H1 (cell line): ENCODE results near the gene ETNK1. TPM values are rescaled to one million over a fixed set of nuclear protein-coding genes. Genes with fewer than 3 reads are reported as not detected.

ENCODE experiments used
- CTCF ChIA-PET: fragments of 300-600 bp; sonication (Branson Sonifier 250); formaldehyde crosslinking; loops from one replicate; lab custom pipeline; 2021; ENCODE audit not compliant: partially characterized antibody; lab: Charles Lee
- POLR2A ChIA-PET: fragments of 300-600 bp; sonication (Branson Sonifier 250); formaldehyde crosslinking; loops from one replicate; lab custom pipeline; 2021; ENCODE audit warnings: inconsistent platforms; ENCODE audit not compliant: partially characterized antibody; lab: Charles Lee
- DNase-seq, 2 experiments: peaks; one replicate each; pipeline versions ENCODE4 v3.0.0 to v3.0.0-alpha.2; 2010 to 2022; ENCODE audit warnings: low spot score in 2 of 2, low read depth in 1 of 2, mixed read lengths in 1 of 2
- FAIRE-seq: peaks from 2 replicates; lab custom pipeline; 2011; peaks lifted over from hg19 to GRCh38; lab: Jason Lieb, UNC
- H2AFZ ChIP-seq: 2 replicates; pipeline ENCODE4 v1.8.1; 2012; ENCODE audit warnings: low read length, inconsistent platforms
- H2AK5ac ChIP-seq: 2 replicates; pipeline ENCODE4 v1.6.1; 2013; ENCODE audit warnings: low read depth, low read length
- H2BK120ac ChIP-seq: replicated peaks from 2 replicates; pipeline ENCODE3; 2013; ENCODE audit warnings: low read depth, low read length, inconsistent platforms
- H2BK12ac ChIP-seq: 2 replicates; pipeline ENCODE4 v1.6.1; 2013; ENCODE audit warnings: low read depth, low read length
- H2BK15ac ChIP-seq: 2 replicates; pipeline ENCODE4 v1.6.1; 2013; ENCODE audit warnings: low read length
- H2BK20ac ChIP-seq: 2 replicates; pipeline ENCODE4 v1.6.1; 2013; ENCODE audit warnings: low read length
- H2BK5ac ChIP-seq: 2 replicates; pipeline ENCODE4 v1.6.1; 2013; ENCODE audit warnings: low read depth, low read length
- H3K14ac ChIP-seq: 2 replicates; pipeline ENCODE4 v1.6.1; 2013; ENCODE audit warnings: inconsistent platforms; ENCODE audit not compliant: insufficient read length
- H3K18ac ChIP-seq: 2 replicates; pipeline ENCODE4 v1.6.1; 2013; ENCODE audit warnings: low read length; ENCODE audit errors: extremely low read depth
- H3K23ac ChIP-seq: 2 replicates; pipeline ENCODE4 v1.6.1; 2013; ENCODE audit warnings: inconsistent platforms; ENCODE audit not compliant: insufficient read length
- H3K23me2 ChIP-seq: 2 replicates; pipeline ENCODE4 v1.6.1; 2013; ENCODE audit warnings: low read depth, low read length
- H3K27ac ChIP-seq: 2 replicates; pipeline ENCODE4 v1.6.1; 2011; ENCODE audit warnings: low read depth, low read length, inconsistent platforms
- H3K27me3 ChIP-seq, 4 experiments: replicated peaks in 1 of 4; 1 replicate in 1 of 4; 2 replicates in 3 of 4; pipeline versions ENCODE4 v1.6.1 to v1.8.1; 2011 to 2013; ENCODE audit warnings: low read length in 3 of 4, mild to moderate bottlenecking in 3 of 4, inconsistent platforms in 2 of 4, mixed read lengths in 2 of 4, moderate library complexity in 1 of 4; ENCODE audit not compliant: control insufficient read depth in 3 of 4, insufficient read depth in 3 of 4; ENCODE audit errors: extremely low read depth in 1 of 4
- H3K36me3 ChIP-seq, 4 experiments: 2 replicates each; pipeline versions ENCODE4 v1.6.1 to v1.8.1; 2011 to 2013; ENCODE audit warnings: mild to moderate bottlenecking in 4 of 4, low read length in 3 of 4, moderate library complexity in 2 of 4, control low read depth in 1 of 4, inconsistent platforms in 1 of 4; ENCODE audit not compliant: insufficient read depth in 4 of 4, control insufficient read depth in 2 of 4
- H3K4ac ChIP-seq: replicated peaks from 2 replicates; pipeline ENCODE3; 2013; ENCODE audit warnings: low read length, low read depth, mixed read lengths, inconsistent platforms; ENCODE audit not compliant: insufficient read length
- H3K4me1 ChIP-seq, 4 experiments: replicated peaks in 1 of 4; 1 replicate in 1 of 4; 2 replicates in 3 of 4; pipeline versions ENCODE4 v1.6.1 to v1.8.1; 2011 to 2013; ENCODE audit warnings: low read length in 3 of 4, inconsistent platforms in 2 of 4, mixed read lengths in 1 of 4; ENCODE audit not compliant: insufficient read depth in 4 of 4, control insufficient read depth in 3 of 4
- H3K4me2 ChIP-seq, 2 experiments: 2 replicates each; pipeline versions ENCODE4 v1.6.1 to v1.8.1; 2011 to 2013; ENCODE audit warnings: low read depth in 2 of 2, low read length in 2 of 2, control low read depth in 1 of 2, inconsistent platforms in 1 of 2, mild to moderate bottlenecking in 1 of 2; ENCODE audit not compliant: insufficient read depth in 1 of 2
- H3K4me3 ChIP-seq, 4 experiments: fragments of 200-600, 300-600 bp in 1 of 4; sonication (generic), shearing (Covaris generic), sonication (Bioruptor Twin) in 1 of 4; 2 replicates each; pipeline versions ENCODE4 v1.5.1 to v1.8.1; 2011 to 2016; ENCODE audit warnings: low read length in 4 of 4, low read depth in 3 of 4, control low read depth in 2 of 4, inconsistent platforms in 2 of 4, mild to moderate bottlenecking in 2 of 4, mixed read lengths in 1 of 4, moderate library complexity in 1 of 4; ENCODE audit not compliant: insufficient read depth in 2 of 4; ENCODE audit errors: extremely low read depth in 1 of 4
- H3K56ac ChIP-seq: replicated peaks from 2 replicates; pipeline ENCODE3; 2013; ENCODE audit warnings: low read depth, mild to moderate bottlenecking, mixed read lengths, low read length, inconsistent platforms; ENCODE audit not compliant: insufficient read length
- H3K79me1 ChIP-seq: 2 replicates; pipeline ENCODE4 v1.6.1; 2013; ENCODE audit warnings: low read depth, low read length, control low read depth
- H3K79me2 ChIP-seq, 2 experiments: 2 replicates each; pipeline versions ENCODE4 v1.6.1 to v1.8.1; 2012 to 2013; ENCODE audit warnings: low read length in 2 of 2, mild to moderate bottlenecking in 2 of 2, inconsistent platforms in 1 of 2; ENCODE audit not compliant: insufficient read depth in 2 of 2, control insufficient read depth in 1 of 2
- H3K9ac ChIP-seq, 4 experiments: replicated peaks in 1 of 4; 1 replicate in 1 of 4; 2 replicates in 3 of 4; pipeline versions ENCODE4 v1.6.1 to v1.8.1; 2011 to 2013; ENCODE audit warnings: low read depth in 3 of 4, low read length in 3 of 4, control low read depth in 2 of 4, mild to moderate bottlenecking in 2 of 4, moderate library complexity in 2 of 4, inconsistent platforms in 1 of 4; ENCODE audit errors: extremely low read depth in 1 of 4
- H3K9me3 ChIP-seq, 2 experiments: 2 replicates each; pipeline versions ENCODE4 v1.6.1 to v1.8.1; 2012 to 2013; ENCODE audit warnings: mild to moderate bottlenecking in 2 of 2, moderate library complexity in 2 of 2, control low read depth in 1 of 2, inconsistent platforms in 1 of 2, low read depth in 1 of 2, low read length in 1 of 2, mixed read lengths in 1 of 2; ENCODE audit not compliant: insufficient read depth in 2 of 2
- H4K20me1 ChIP-seq, 2 experiments: replicated peaks in 1 of 2; 2 replicates each; pipeline versions ENCODE3 to v1.8.1; 2011 to 2013; ENCODE audit warnings: inconsistent platforms in 2 of 2, low read length in 2 of 2, mild to moderate bottlenecking in 1 of 2; ENCODE audit not compliant: insufficient read depth in 2 of 2, control insufficient read depth in 1 of 2
- H4K5ac ChIP-seq: 2 replicates; pipeline ENCODE4 v1.6.1; 2013; ENCODE audit warnings: low read length, low read depth, mixed read lengths, inconsistent platforms; ENCODE audit not compliant: insufficient read length
- H4K8ac ChIP-seq: 2 replicates; pipeline ENCODE4 v1.8.0; 2013; ENCODE audit warnings: mild to moderate bottlenecking, moderate library complexity, low read length, inconsistent platforms; ENCODE audit not compliant: insufficient read depth; ENCODE audit errors: extremely low read depth
- H4K91ac ChIP-seq: replicated peaks from 2 replicates; pipeline ENCODE3; 2013; ENCODE audit warnings: low read length, mixed read lengths, inconsistent platforms; ENCODE audit not compliant: insufficient read length
- BCL11A ChIP-seq, 2 experiments: IDR thresholded peaks; one replicate each; pipeline ENCODE4 v1.6.1; 2011; ENCODE audit warnings: low read depth in 2 of 2, low read length in 2 of 2, mild to moderate bottlenecking in 2 of 2
- CHD2 ChIP-seq: IDR thresholded peaks from 2 replicates; pipeline ENCODE4 v1.6.1; 2012; ENCODE audit warnings: low read length, improper control_type of control experiment
- CREB1 ChIP-seq: IDR thresholded peaks from 2 replicates; pipeline ENCODE4 v1.6.1; 2012; ENCODE audit warnings: inconsistent platforms
- EZH2 ChIP-seq: fragments of 200-600 bp; sonication (generic); IDR thresholded peaks from 2 replicates; pipeline ENCODE4 v1.7.1; 2012; ENCODE audit warnings: low read depth, mild to moderate bottlenecking, moderate library complexity, low read length, inconsistent platforms; ENCODE audit not compliant: severe bottlenecking
- HDAC6 ChIP-seq: IDR thresholded peaks from one replicate; pipeline ENCODE4 v1.7.1; 2012; ENCODE audit warnings: low read depth, mild to moderate bottlenecking, inconsistent platforms, low read length, moderate library complexity
- JUN ChIP-seq: IDR thresholded peaks from 2 replicates; pipeline ENCODE4 v1.6.1; 2011; ENCODE audit warnings: low read depth, mild to moderate bottlenecking, improper control_type of control experiment, low read length
- KDM4A ChIP-seq: IDR thresholded peaks from one replicate; pipeline ENCODE4 v1.7.1; 2012; ENCODE audit warnings: low read depth, mild to moderate bottlenecking, moderate library complexity, low read length, inconsistent platforms; ENCODE audit not compliant: severe bottlenecking
- NANOG ChIP-seq: IDR thresholded peaks from 2 replicates; pipeline ENCODE4 v1.6.1; 2011; ENCODE audit warnings: low read length, low read depth, mild to moderate bottlenecking, inconsistent platforms; ENCODE audit not compliant: insufficient read depth, poor library complexity, severe bottlenecking
- POLR2AphosphoS5 ChIP-seq: IDR thresholded peaks from 2 replicates; pipeline ENCODE4 v1.6.1; 2011; ENCODE audit warnings: low read depth, low read length
- POU5F1 ChIP-seq: IDR thresholded peaks from 2 replicates; pipeline ENCODE4 v1.6.1; 2011; ENCODE audit warnings: low read depth, mild to moderate bottlenecking, low read length, moderate library complexity
- RXRA ChIP-seq: IDR thresholded peaks from 2 replicates; pipeline ENCODE4 v1.6.1; 2011; ENCODE audit warnings: low read depth, mild to moderate bottlenecking, low read length, moderate library complexity; ENCODE audit not compliant: insufficient read depth
- SP1 ChIP-seq: IDR thresholded peaks from 2 replicates; pipeline ENCODE4 v1.6.1; 2011; ENCODE audit warnings: low read depth, low read length
- WGBS, 2 experiments: shearing (Covaris generic) in 1 of 2; methylation state at CpG; one replicate each; pipeline versions ENCODE4 v1.1.6 to v1.1.7; 2013 to 2015; ENCODE audit warnings: low lambda C conversion rate in 2 of 2, mixed read lengths in 2 of 2, inconsistent platforms in 1 of 2, low coverage in 1 of 2, missing lambda C conversion rate in 1 of 2; ENCODE audit not compliant: insufficient replicate concordance in 2 of 2, insufficient coverage in 1 of 2, insufficient read length in 1 of 2; ENCODE audit errors: extremely low coverage in 1 of 2, missing lambda C conversion rate in 1 of 2; 5-methylcytosine and 5-hydroxymethylcytosine counted together
- polyA plus RNA-seq, 7 experiments: library from polyadenylated mRNA; depleted of rRNA in 3 of 7; stranded (reverse) in 5 of 7; unstranded in 2 of 7; fragments of >200 nt in 5 of 7; fragments of 200-250 nt in 2 of 7; gene quantifications; 1 replicate in 5 of 7; 2 replicates in 1 of 7; 4 replicates in 1 of 7; pipeline versions ENCODE4 v1.2.1 to v1.2.3, GENCODE V29; 2011 to 2013; ENCODE audit warnings: missing spikeins in 2 of 7, mixed read lengths in 2 of 7
- total RNA-seq: library from RNA; stranded (reverse); fragmentation: NEBNext Ultra II Directional; extraction: Animal tissue kit (Norgen Biotek cat#: 25700); gene quantifications from 2 replicates; pipeline ENCODE4 v1.2.1, GENCODE V29; 2021
- TF ChIP-seq, protein P1 (sequence below): IDR thresholded peaks from 2 replicates; pipeline ENCODE4 v1.6.1; 2011; ENCODE audit warnings: low read depth, mild to moderate bottlenecking, low read length; ENCODE audit not compliant: insufficient read depth

The ETNK1 gene
- total and polyA plus RNA-seq, 2 of the 8 experiments (the other 6 are each of a cell fraction or from before 2014, with no cell fraction given), result 11.6 to 82.7 TPM

DNA sequence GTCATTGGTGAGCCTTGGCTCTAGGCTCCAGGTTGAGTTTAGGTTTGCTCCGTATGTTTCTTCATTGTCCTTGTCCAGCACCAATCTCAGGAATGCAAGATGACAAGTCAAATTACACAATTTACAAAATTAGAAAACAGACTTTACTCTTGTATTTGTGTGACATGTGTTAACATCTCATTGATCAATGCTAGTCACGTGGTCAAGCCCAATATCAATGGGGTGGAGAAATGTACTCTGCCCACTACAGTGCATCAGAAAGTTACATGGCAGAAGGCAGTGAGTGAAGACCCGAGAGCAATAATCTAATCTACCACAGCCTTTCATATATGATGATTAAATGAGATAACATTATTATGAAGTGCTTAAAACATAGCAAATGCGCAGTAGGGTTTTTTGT, 94.8 kb downstream of the ETNK1 start (continued):
- TF ChIP-seq CHD2, result no peak

- Histone ChIP-seq H3K79me1 (no peaks in the 10 kb centered on the region), H3K14ac (no peak overlapping the region), H2BK20ac (no peak overlapping the region), H3K4me1 (no peaks in the 10 kb centered on the region), H3K79me2 (no peaks in the 10 kb centered on the region), H4K8ac (no peak overlapping the region), H3K27me3 (no peaks in the 10 kb centered on the region), H2AK5ac (no peak overlapping the region), H3K9me3 (no peaks in the 10 kb centered on the region), H4K20me1 (no peaks in the 10 kb centered on the region), H2AFZ (no peak overlapping the region), H2BK12ac (no peak overlapping the region), H3K18ac (no peak overlapping the region), H3K4me3 (no peak overlapping the region), H3K4ac (no peak overlapping the region), H3K56ac (no peak overlapping the region), H3K9ac (no peak overlapping the region), H2BK15ac (no peak overlapping the region), H2BK5ac (no peak overlapping the region), H2BK120ac (no peak overlapping the region), H4K5ac (no peak overlapping the region), H3K23me2 (no peaks in the 10 kb centered on the region), H3K4me2 (no peak overlapping the region), H3K36me3 (no peaks in the 10 kb centered on the region), H3K27ac (no peak overlapping the region), H4K91ac (no peak overlapping the region), H3K23ac (no peak overlapping the region)
- ChIA-PET POLR2A (no interaction called here), CTCF (no interaction called here)
- DNase-seq, result no peak
- FAIRE-seq, result no peak
- WGBS, 2 experiments, result 97% methylated on average over 2 of the region's 2 CpGs; no CpG with 5 or more reads in 1 of the 2 experiments
- TF ChIP-seq BCL11A (IDR thresholded peaks at IDR 0.05; ENCODE audit: low read depth in 2 of 2, low read length in 2 of 2) (no peak), EZH2 (no peak), POU5F1 (no peak), CREB1 (no peak), KDM4A (no peak), POLR2AphosphoS5 (no peak), HDAC6 (no peak), NANOG (no peak), JUN (no peak), SP1 (no peak), RXRA (no peak)
- TF ChIP-seq, protein P1, sequence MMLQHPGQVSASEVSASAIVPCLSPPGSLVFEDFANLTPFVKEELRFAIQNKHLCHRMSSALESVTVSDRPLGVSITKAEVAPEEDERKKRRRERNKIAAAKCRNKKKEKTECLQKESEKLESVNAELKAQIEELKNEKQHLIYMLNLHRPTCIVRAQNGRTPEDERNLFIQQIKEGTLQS, result no peak
Observed at GRCh38 chr12:22722081-22722480, 97.1 kb downstream of the ETNK1 start.
